T47D (cell line): Measurements from ENCODE around the gene GRAMD2A.

Experiments
- DNase-seq, 2 experiments: peaks; one replicate each; pipeline versions ENCODE4 v3.0.0 to v3.0.0-alpha.2; 2011 to 2012; ENCODE audit warnings: low read depth in 1 of 2, low spot score in 1 of 2
- JUND ChIP-seq: IDR thresholded peaks from 2 replicates; pipeline ENCODE4 v1.6.1; 2012; ENCODE audit warnings: low read depth
- in situ Hi-C: cut with HindIII; loops from 2 replicates; pipeline ENCODE4 v1.10.0; 2016; ENCODE audit warnings: low sequenced_read_pairs, low pct_unique_long_range_greater_than_20kb

Gene GRAMD2A

DNA sequence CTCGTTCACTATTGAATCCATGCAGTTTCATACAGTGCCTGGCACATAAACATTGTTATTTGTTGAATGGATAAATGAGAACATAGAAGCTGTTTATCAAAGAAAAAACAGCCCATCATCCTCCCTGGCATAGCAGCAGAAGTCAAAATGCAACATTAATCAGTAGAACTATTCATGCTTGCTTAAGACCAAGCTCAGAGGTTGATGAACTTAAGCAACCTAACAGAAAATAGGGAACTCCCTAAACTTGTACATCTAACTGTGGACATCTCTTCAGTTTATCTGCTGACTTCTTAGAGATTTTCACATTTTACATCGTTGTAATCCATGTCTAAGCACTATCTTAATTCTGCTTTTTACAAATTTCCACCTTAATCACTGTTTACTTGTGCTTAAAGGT is 50.2 kb downstream of the GRAMD2A start:
- TF ChIP-seq JUND: no peak
- in situ Hi-C loops: no loop called here
- no peak for DNase-seq

DNA sequence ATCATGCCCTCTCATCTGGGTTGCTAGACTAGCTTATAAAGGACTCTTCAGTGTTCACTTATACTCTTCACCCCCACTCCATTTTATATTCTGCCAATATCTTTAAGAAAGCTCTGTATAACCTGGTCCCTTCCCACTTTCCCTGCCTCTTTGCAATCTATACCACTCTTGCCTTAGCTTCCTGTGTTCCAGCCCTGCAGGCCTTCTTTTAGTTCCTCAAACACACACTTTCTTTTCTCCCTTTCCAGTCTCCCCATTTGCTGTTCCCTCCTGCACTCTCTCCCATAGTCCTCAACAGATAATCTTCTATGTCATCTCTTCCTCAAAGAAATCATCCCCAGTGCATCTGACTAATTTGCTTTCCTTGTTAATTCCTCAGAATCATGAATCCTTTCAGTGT is 50.7 kb downstream of the GRAMD2A start:
- TF ChIP-seq JUND: no peak
- no peak for DNase-seq
- in situ Hi-C loops: no loop called here

DNA sequence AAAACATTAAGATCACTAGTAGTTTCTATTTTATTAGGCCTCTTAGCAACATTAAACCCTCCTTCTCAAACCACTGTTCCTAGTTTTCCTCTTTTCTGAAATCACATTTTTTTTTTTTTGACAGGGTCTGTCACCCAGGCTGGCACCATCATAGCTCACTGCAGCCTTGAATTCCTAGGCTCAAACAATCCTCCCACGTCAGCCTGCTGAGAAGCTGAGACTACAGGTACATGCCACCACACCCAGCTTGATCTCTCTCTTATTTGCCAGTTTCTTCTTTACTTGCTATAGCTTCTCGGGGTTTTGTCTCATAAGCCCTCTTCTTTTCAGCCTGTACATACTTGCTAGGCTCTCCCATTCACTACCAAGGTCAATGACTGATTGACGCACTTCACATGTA is 51.4 kb downstream of the GRAMD2A start:
- no peak for DNase-seq
- in situ Hi-C loops: no loop called here
- no peak for TF ChIP-seq JUND

DNA sequence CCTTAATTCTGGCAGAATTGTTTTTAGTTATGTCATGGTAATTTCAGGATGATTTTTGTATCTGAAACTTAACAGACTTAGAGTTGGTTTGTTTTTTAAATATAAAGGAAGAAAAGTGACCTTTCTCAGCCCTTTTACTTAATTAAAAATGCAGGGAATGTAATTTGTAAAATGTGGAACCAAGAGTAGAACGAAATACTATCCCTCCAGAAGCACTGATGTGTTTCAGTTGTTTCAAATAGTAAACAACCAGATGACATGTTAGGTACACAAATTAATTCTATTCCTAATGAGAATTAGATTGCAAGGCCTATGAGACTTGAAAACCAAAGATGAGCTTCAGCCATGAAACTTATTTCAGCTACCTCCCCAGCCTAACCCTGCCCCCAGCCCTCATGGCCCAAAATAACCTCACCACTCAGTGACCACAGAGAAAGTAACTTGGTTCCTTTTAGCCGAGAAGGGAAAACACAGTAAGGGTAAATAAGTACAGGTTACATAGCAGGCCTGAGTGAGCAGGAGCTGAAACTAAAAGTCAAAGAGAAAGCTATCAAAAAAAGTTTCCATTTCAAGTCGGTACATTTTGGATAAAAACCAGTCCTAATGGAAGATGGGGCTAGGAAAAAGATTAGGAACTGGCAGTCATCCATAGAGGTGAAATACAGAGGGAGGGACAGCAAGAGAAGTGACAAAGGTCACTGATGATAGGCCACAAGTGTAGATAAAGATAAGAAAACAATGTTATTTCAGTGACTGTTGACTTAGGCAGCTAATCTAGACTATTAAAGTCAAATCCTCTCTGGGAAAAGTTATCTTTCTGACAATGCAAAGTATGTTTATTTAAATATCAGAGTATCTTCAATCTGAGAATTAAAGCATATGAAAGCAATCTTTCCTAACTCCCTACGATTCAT is 56.2 kb downstream of the GRAMD2A start:
- in situ Hi-C loops: no loop called here
- DNase-seq: no peak
- TF ChIP-seq JUND: no peak

DNA sequence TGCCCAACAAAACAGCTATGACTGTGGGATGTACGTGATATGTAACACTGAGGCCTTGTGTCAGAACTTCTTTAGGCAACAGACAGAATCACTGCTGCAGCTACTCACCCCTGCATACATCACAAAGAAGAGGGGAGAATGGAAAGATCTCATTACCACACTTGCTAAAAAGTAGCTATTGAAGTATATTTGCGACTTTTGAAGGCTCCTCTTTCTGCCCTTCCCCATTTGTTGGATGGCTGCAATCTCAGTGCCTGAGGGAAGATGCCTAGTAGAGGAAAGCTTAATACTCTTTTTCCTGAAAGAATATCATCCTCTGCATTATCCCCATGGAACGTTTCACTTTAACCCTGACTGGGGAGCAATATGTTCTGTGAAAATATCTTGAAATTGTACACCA is 57.5 kb downstream of the GRAMD2A start:
- no peak for DNase-seq
- TF ChIP-seq JUND: no peak
- in situ Hi-C loops: no loop called here

DNA sequence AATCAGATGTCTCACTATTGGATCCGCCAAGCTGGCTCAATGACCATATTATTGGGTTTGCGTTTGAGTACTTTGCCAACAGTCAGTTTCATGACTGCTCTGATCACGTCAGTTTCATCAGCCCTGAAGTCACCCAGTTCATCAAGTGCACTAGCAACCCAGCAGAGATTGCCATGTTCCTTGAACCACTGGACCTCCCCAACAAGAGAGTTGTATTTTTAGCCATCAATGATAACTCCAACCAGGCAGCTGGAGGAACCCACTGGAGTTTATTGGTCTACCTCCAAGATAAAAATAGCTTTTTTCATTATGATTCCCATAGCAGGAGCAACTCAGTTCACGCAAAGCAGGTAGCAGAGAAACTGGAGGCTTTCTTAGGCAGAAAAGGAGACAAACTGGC is 57.9 kb downstream of the GRAMD2A start:
- TF ChIP-seq JUND: no peak
- no peak for DNase-seq
- in situ Hi-C loops: no loop called here

DNA sequence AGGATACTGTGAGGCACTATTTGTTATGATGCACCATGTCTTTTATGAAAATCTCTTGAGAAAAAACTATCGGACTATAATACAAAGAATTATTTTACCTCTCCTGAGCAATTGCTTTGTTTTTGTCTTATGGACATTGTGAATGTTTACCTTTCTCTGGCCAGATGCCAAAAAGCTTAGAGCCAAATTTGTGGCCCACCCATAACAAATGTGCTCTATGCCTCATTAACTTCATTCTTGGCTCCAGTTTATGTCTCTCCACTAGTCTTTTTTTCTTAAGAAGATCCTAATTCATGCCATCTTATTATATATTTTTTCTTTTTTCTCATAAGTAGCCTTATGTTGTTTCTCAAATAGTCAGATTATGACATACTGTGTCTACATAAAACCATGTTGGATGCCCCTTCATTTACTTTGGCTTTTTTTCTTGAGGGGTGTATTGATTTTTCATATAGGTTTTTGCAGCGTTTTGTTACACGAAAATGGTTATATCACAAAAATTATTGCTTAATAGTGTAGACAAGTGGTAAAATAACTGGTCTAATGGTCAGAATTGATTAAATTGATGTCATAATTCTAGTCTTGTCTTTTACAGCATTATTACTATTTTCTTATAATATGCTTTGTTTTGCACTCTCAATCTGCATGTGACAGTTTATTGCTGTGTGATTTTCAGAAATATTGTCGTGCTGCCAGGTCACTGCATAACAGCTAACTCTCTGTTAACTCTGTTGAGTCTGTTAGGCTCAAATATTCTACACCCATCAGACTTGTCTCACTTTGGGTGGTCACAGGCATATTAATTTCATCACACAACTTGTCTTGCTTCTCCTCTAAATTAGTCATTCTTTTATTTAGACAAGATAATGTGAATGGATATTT is 61.2 kb downstream of the GRAMD2A start:
- in situ Hi-C loops: no loop called here
- peak in 1 of 2 experiments; percentile 19 for DNase-seq
- TF ChIP-seq JUND: no peak

DNA sequence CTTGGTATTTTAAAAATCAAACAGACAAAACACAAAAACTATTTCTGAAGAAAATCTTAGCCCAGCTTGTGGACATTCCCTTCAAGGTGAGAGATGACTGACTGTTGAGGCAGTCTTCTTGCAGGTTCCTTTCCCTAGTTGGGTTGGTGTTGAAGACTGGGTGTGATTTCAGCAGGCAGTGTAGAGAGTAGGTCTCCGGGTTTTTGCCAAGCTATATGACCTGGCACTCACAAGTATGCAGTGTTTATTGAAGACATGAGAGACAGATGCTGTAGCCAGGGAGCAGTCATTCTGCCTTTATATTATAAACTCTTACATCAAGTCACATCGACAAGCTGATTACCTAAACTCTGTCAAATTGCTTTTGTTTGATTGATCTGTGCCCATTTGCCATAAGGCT is 61.9 kb downstream of the GRAMD2A start:
- TF ChIP-seq JUND: no peak
- peak in 1 of 2 experiments; percentile 33 for DNase-seq
- in situ Hi-C loops: no loop called here

DNA sequence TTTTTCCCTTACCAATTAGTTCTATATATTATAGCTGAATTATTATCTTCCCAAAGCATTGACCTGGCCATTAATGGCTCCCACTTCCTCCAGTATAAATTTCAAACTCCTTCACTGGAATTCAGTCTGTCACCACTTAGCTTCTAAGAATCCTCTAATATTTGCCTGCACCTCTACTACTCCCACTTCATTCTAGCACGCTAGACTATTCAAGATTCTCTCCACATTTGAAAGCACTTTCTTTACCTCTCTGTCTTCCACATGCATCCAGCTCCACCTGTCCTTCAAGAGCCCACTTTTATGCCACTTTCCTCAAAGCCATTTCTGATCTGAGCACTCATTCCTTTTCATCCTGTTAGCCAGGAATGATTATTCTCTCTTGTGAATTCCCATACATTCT is 64.4 kb downstream of the GRAMD2A start:
- no peak for TF ChIP-seq JUND
- no peak for DNase-seq
- in situ Hi-C loops: no loop called here

DNA sequence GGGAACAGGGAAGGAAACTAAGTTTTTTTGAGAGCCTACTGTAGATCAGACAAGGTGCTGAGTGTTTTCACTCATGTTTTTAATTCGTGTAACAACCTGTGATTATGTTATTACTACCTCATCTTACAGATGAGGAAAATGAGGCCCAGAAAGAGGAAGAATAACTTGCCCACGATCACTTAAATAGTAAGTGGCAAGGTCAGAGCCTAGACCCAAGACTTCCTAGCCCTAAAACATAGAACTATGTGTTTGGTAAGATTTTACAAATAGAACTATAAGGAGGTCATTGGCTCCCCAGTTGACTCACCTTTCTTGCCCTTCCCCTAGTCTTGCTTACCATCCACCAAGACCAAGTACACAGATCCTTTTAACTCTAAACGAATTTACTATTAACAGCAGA is 65.7 kb downstream of the GRAMD2A start:
- DNase-seq: no peak
- no peak for TF ChIP-seq JUND
- in situ Hi-C loops: no loop called here

DNA sequence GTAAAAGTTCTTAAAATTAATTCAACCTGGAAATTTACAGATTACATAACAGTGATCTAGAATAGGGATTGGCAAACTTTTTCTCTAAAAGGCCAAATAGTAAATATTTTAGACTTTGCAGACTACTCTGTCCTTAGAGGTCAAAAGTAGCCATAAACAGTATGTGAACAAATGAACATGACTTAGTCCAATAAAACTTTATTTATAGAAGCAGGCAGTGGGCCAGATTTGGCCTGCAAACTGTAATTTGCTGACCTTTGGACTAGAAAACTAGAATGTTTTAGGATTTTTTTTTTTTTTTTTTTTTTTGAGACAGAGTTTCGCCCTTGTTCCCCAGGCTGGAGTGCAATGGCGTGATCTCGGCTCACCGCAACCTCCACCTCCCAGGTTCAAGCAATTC is 67.3 kb downstream of the GRAMD2A start:
- no peak for TF ChIP-seq JUND
- in situ Hi-C loops: no loop called here
- DNase-seq: no peak

DNA sequence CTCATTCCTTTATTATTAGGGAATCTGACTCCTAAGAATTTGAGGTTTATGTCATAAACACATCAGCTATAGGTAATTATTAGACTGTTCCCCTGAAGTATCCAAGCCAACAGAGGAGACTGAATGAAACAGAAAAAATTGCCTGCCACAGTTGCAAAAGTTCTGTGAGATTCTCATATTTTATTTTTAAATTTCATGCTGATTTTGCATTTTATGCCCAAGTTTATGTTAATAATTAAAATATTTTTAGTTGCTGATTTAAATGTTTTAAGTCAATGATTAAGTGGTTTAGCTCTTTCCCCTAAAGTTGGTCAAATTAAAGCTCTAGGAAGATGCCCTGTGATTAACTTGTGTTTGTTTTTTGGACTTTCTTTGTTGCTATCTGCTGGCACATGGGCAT is 69.2 kb downstream of the GRAMD2A start:
- in situ Hi-C loops: no loop called here
- DNase-seq: no peak
- TF ChIP-seq JUND: no peak

DNA sequence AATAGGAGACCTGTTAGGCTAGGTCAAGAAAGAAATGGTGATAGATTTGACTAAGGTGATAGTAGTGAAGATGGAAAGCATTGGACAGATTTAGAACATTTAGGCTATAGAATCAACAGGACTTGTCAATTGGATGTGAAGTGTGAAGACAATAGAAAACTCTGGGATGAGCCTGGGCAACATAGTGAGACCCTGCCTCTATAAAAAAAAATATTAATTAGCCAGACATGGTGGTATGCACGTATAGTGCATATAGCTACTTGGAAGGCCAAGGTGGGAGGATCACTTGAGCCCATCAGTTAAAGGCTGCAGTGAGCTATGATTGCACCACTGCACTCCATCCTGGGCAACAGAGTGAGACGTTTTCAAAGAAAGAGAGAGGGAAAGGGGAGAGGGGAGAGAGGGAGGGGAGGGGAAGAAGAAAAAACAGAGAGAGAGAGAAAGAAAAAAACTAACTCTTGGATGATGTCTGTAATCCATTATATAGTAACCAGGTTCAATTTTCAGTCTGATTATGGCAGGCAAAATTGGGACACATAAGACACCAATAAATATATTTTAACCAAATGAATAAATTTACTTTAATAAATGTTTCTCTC is 69.8 kb downstream of the GRAMD2A start:
- no peak for TF ChIP-seq JUND
- in situ Hi-C loops: no loop called here
- DNase-seq: no peak
